HepG2 (cell line): ENCODE data around the gene ANKRD39. TPM values are rescaled to one million over a fixed set of nuclear protein-coding genes. Genes with fewer than 3 reads are reported as not detected.

ENCODE experiments used
- MBD4 ChIP-seq: IDR thresholded peaks from 2 replicates; pipeline ENCODE4 v1.6.1; 2012; ENCODE audit warnings: low read length, inconsistent platforms, borderline replicate concordance
- POLR2AphosphoS5 ChIP-seq: IDR thresholded peaks from 2 replicates; pipeline ENCODE4 v1.6.1; 2012; ENCODE audit warnings: low read depth, low read length
- SP1 ChIP-seq, 2 experiments: fragments of 450-650 bp in 1 of 2; sonication (generic) in 1 of 2; formaldehyde crosslinking in 1 of 2; IDR thresholded peaks; 2 replicates each; pipeline versions ENCODE4 v1.4.0 to v1.6.1; 2016 to 2020; ENCODE audit warnings: missing genetic modification reagents in 1 of 2
- ZFP36 ChIP-seq: fragments of 150-350 bp; IDR thresholded peaks from 2 replicates; pipeline ENCODE4 v1.6.1; 2018; ENCODE audit warnings: borderline replicate concordance, low read length, low read depth; ENCODE audit not compliant: partially characterized antibody
- ZNF253 ChIP-seq: sonication (generic); formaldehyde crosslinking; IDR thresholded peaks from 2 replicates; pipeline ENCODE4 v1.8.0; 2022; ENCODE audit warnings: mild to moderate bottlenecking, missing genetic modification reagents, borderline replicate concordance
- ZNF780A ChIP-seq: sonication (generic); formaldehyde crosslinking; IDR thresholded peaks from 2 replicates; pipeline ENCODE4 v1.8.0; 2022; ENCODE audit warnings: mild to moderate bottlenecking, missing genetic modification reagents, moderate library complexity
- polyA plus RNA-seq, 8 experiments: library from polyadenylated mRNA; depleted of rRNA in 3 of 8; stranded (reverse) in 7 of 8; unstranded in 1 of 8; fragments of >200 nt; fragmentation: Illumina TruSeq in 4 of 8; extraction: Trizol in 4 of 8; gene quantifications; 2 replicates each; pipeline versions ENCODE4 v1.2.1 to v1.2.3, GENCODE V29; 2011 to 2016; ENCODE audit warnings: low read depth in 4 of 8, missing spikeins in 1 of 8, mixed read lengths in 1 of 8; ENCODE audit not compliant: insufficient read depth in 1 of 8
- total RNA-seq, 5 experiments: library from RNA; depleted of rRNA; stranded (reverse); fragments of >200 nt; fragmentation: Illumina TruSeq; extraction: Trizol; gene quantifications; 2 replicates each; pipeline ENCODE4 v1.2.3, GENCODE V29; 2016; ENCODE audit warnings: low read depth in 1 of 5
- TF ChIP-seq, protein P1 (sequence below): sonication (generic); formaldehyde crosslinking; IDR thresholded peaks from 2 replicates; pipeline ENCODE4 v1.9.0; 2021; ENCODE audit warnings: missing genetic modification reagents, borderline replicate concordance
- TF ChIP-seq, protein P2 (sequence below): sonication (generic); formaldehyde crosslinking; IDR thresholded peaks from 2 replicates; pipeline ENCODE4 v1.4.0; 2020; ENCODE audit warnings: missing genetic modification reagents
- TF ChIP-seq, protein P3 (sequence below): conservative IDR thresholded peaks from 2 replicates; pipeline ENCODE4 v1.6.1; 2018; ENCODE audit warnings: missing genetic modification reagents
- TF ChIP-seq, protein P4 (sequence below): IDR thresholded peaks from 2 replicates; pipeline ENCODE4 v1.6.1; 2016; ENCODE audit warnings: low read depth, control low read depth

Gene ANKRD39
- total and polyA plus RNA-seq, 2 of the 13 experiments (the other 11 are each of a cell fraction or from before 2014, with no cell fraction given): 23.2 to 24.8 TPM

DNA sequence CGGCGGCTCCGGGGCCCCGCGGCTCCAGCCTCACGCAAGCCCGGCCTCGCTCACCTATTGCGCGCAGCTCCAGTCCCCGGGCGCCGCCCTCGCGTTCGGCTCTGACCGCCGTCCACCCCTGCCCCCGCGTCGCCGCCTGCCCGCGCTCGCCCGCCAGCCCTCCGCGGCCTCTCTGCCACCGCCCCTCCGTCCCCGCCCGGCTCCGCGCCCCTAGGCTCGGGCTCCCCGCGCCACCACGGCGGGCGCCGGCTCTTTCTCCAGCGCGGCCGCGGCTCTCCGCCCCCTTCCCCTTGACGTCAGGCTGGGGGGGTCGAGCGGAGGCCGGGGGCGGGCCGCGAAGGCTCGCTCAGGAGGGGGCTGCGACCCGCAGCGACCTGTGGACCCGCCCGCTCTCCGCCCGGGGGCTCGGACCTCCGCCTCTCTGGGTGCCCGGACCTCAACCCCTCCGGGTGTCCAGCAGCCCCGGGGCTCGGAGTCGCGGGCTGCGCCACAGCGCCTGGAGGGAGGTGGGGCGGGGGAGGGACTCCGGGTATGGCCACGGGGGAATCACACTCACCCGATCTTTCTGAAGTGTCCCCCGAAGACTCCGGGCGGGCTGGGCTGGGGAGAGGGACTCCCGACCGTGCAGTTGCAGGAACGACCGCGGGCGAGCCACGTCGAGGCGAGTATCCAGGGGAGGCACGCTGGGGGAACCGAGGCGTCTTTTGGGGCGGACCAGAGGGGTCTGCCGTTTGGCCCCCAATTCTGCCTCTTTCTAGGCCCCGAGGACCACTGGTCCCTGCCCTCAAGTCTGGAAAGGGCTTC, 12.2 kb upstream of the ANKRD39 start, which contains the start of gene SEMA4C (continued):
- TF ChIP-seq, protein P1, sequence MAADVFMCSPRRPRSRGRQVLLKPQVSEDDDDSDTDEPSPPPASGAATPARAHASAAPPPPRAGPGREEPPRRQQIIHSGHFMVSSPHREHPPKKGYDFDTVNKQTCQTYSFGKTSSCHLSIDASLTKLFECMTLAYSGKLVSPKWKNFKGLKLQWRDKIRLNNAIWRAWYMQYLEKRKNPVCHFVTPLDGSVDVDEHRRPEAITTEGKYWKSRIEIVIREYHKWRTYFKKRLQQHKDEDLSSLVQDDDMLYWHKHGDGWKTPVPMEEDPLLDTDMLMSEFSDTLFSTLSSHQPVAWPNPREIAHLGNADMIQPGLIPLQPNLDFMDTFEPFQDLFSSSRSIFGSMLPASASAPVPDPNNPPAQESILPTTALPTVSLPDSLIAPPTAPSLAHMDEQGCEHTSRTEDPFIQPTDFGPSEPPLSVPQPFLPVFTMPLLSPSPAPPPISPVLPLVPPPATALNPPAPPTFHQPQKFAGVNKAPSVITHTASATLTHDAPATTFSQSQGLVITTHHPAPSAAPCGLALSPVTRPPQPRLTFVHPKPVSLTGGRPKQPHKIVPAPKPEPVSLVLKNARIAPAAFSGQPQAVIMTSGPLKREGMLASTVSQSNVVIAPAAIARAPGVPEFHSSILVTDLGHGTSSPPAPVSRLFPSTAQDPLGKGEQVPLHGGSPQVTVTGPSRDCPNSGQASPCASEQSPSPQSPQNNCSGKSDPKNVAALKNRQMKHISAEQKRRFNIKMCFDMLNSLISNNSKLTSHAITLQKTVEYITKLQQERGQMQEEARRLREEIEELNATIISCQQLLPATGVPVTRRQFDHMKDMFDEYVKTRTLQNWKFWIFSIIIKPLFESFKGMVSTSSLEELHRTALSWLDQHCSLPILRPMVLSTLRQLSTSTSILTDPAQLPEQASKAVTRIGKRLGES: no peak
- TF ChIP-seq ZNF780A (CRISPR knock-in tag) (no peak), ZNF253 (no peak), ZFP36 (no peak), SP1 (IDR thresholded peaks at IDR 0.05) (no peak), SP1 (CRISPR knock-in tag; IDR thresholded peaks at IDR 0.05) (no peak; the same call in 1 of the 2 replicates), MBD4 (no peak), POLR2AphosphoS5 (no peak; the same call in 1 of the 2 replicates)
- TF ChIP-seq, protein P2, sequence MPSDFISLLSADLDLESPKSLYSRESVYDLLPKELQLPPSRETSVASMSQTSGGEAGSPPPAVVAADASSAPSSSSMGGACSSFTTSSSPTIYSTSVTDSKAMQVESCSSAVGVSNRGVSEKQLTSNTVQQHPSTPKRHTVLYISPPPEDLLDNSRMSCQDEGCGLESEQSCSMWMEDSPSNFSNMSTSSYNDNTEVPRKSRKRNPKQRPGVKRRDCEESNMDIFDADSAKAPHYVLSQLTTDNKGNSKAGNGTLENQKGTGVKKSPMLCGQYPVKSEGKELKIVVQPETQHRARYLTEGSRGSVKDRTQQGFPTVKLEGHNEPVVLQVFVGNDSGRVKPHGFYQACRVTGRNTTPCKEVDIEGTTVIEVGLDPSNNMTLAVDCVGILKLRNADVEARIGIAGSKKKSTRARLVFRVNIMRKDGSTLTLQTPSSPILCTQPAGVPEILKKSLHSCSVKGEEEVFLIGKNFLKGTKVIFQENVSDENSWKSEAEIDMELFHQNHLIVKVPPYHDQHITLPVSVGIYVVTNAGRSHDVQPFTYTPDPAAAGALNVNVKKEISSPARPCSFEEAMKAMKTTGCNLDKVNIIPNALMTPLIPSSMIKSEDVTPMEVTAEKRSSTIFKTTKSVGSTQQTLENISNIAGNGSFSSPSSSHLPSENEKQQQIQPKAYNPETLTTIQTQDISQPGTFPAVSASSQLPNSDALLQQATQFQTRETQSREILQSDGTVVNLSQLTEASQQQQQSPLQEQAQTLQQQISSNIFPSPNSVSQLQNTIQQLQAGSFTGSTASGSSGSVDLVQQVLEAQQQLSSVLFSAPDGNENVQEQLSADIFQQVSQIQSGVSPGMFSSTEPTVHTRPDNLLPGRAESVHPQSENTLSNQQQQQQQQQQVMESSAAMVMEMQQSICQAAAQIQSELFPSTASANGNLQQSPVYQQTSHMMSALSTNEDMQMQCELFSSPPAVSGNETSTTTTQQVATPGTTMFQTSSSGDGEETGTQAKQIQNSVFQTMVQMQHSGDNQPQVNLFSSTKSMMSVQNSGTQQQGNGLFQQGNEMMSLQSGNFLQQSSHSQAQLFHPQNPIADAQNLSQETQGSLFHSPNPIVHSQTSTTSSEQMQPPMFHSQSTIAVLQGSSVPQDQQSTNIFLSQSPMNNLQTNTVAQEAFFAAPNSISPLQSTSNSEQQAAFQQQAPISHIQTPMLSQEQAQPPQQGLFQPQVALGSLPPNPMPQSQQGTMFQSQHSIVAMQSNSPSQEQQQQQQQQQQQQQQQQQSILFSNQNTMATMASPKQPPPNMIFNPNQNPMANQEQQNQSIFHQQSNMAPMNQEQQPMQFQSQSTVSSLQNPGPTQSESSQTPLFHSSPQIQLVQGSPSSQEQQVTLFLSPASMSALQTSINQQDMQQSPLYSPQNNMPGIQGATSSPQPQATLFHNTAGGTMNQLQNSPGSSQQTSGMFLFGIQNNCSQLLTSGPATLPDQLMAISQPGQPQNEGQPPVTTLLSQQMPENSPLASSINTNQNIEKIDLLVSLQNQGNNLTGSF (CRISPR knock-in tag): no peak
- TF ChIP-seq, protein P3, sequence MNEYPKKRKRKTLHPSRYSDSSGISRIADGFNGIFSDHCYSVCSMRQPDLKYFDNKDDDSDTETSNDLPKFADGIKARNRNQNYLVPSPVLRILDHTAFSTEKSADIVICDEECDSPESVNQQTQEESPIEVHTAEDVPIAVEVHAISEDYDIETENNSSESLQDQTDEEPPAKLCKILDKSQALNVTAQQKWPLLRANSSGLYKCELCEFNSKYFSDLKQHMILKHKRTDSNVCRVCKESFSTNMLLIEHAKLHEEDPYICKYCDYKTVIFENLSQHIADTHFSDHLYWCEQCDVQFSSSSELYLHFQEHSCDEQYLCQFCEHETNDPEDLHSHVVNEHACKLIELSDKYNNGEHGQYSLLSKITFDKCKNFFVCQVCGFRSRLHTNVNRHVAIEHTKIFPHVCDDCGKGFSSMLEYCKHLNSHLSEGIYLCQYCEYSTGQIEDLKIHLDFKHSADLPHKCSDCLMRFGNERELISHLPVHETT: 0 out of 2 replicates have a peak, but pooled peaks have one; percentile 17
- TF ChIP-seq, protein P4, sequence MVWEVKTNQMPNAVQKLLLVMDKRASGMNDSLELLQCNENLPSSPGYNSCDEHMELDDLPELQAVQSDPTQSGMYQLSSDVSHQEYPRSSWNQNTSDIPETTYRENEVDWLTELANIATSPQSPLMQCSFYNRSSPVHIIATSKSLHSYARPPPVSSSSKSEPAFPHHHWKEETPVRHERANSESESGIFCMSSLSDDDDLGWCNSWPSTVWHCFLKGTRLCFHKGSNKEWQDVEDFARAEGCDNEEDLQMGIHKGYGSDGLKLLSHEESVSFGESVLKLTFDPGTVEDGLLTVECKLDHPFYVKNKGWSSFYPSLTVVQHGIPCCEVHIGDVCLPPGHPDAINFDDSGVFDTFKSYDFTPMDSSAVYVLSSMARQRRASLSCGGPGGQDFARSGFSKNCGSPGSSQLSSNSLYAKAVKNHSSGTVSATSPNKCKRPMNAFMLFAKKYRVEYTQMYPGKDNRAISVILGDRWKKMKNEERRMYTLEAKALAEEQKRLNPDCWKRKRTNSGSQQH (CRISPR knock-in tag): no peak
